Naive B cell (primary cell): ENCODE data around the gene CPT1A. TPM values are rescaled to one million over a fixed set of nuclear protein-coding genes. Genes with fewer than 3 reads are reported as not detected.
"Not testable (repeated sequence)": the region's sequence is repeated elsewhere in the genome, so short reads cannot be mapped to it uniquely, and the experiment has no call there.

Source experiments
- ATAC-seq, 2 donors: fragments of 150-1000 bp; cut with Tn5 transposase; 2 replicates each; pipeline ENCODE4 v1.10.0; 2021; ENCODE audit warnings: low read depth in 2 of 2, mild to moderate bottlenecking in 2 of 2, moderate library complexity in 2 of 2
- DNase-seq: peaks from one replicate; pipeline ENCODE4 v3.0.0; 2022
- H3K27ac Mint-ChIP-seq, 6 donors: one replicate each; pipeline ENCODE4 v1.8.0; 2020 to 2022; ENCODE audit warnings: mild to moderate bottlenecking in 6 of 6, mixed read lengths in 6 of 6, moderate library complexity in 5 of 6, inconsistent platforms in 2 of 6
- H3K27me3 Mint-ChIP-seq, 3 donors: one replicate each; pipeline ENCODE4 v1.8.0; 2021 to 2022; ENCODE audit warnings: mixed read lengths in 3 of 3, mild to moderate bottlenecking in 1 of 3
- H3K36me3 Mint-ChIP-seq, 2 donors: one replicate each; pipeline ENCODE4 v1.8.0; 2020 to 2022; ENCODE audit warnings: mixed read lengths in 2 of 2, inconsistent platforms in 1 of 2, mild to moderate bottlenecking in 1 of 2
- H3K4me1 Mint-ChIP-seq, 3 donors: one replicate each; pipeline ENCODE4 v1.8.0; 2020 to 2022; ENCODE audit warnings: mixed read lengths in 3 of 3, inconsistent platforms in 1 of 3, mild to moderate bottlenecking in 1 of 3, moderate library complexity in 1 of 3
- H3K4me3 Mint-ChIP-seq, 8 donors: one replicate each; pipeline ENCODE4 v1.8.0; 2020 to 2022; ENCODE audit warnings: mild to moderate bottlenecking in 8 of 8, mixed read lengths in 8 of 8, moderate library complexity in 8 of 8, inconsistent platforms in 2 of 8
- H3K9me3 Mint-ChIP-seq, 7 donors: one replicate each; pipeline ENCODE4 v1.8.0; 2020 to 2022; ENCODE audit warnings: mixed read lengths in 7 of 7, mild to moderate bottlenecking in 5 of 7, inconsistent platforms in 2 of 7, moderate library complexity in 1 of 7
- polyA plus RNA-seq, 6 donors: library from polyadenylated mRNA; unstranded; fragments of 300-500 nt; fragmentation: Illumina TruSeq; gene quantifications; one replicate each; pipeline ENCODE4 v1.2.3, GENCODE V29; 2021; ENCODE audit warnings: low read depth in 6 of 6

CPT1A gene
- polyA plus RNA-seq, result 10 to 100 TPM in 1 of 6 donors, 1 to 10 TPM in 4, under 1 TPM in 1; 0.73 to 13.9 (median 3.2) TPM

- H3K36me3 Mint-ChIP-seq, result no peaks in the 10 kb centered on the region
- no peaks in the 10 kb centered on the region for H3K27me3 Mint-ChIP-seq
- DNase-seq (peak; percentile 66), ATAC-seq (peak; percentile 30 to 34)
- H3K4me1 Mint-ChIP-seq, result peaks cover 24 to 50% (median 49%) of the 10 kb centered on the region in 3 donors
- peak within 1 kb of the TSS; percentile 86 to 100 (median 99) for H3K4me3 Mint-ChIP-seq
- peak within 1 kb of the TSS; percentile 76 to 93 (median 85) for H3K27ac Mint-ChIP-seq
- H3K9me3 Mint-ChIP-seq, result no peaks in the 10 kb centered on the region
Measured at GRCh38 chr11:68841718-68842426, at the start of gene CPT1A. Gene CPT1A, minus strand, starts transcription at chr11:68841916. Its CDS starts 26,442 bp downstream, at chr11:68815474.

DNA sequence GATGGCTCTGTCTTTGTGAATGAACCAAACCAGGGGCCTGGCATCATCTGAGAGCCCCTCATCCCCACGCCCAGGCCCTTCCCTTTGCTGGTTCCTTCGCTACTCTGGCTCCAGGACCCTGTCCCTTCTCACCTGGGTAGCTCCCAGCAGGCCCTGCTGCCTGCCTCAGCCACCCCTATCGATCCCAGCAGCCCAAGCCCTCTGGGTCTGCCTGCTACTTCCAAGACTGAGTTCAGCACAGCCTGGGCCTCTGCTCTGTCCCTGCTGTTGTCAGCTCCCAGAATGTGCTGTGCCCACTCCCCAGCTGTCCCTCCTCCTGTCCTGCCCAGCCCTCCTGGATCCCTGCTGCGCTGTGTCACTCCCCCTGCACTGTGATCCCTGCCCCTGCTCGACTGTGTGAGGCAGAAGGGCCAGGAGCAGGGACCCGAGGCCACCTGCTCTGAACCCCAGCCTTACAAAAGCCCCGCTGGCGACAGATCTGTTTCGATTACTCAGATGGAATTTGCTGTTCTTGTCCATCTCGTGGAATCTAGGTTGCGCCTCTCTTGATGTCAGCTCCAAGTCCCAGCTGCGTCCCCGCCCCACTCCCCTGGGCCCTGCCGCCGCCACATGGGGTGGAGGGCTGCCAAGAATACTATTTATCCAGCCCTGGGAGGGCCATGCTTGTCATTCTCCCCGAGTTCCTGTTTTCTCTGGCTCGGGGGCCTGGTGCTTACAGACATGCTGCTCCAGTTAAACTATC is 48.9 kb upstream of the CPT1A start:
- H3K27me3 Mint-ChIP-seq, result no peaks in the 10 kb centered on the region
- H3K4me1 Mint-ChIP-seq, result no peaks in the 10 kb centered on the region
- DNase-seq (no peak), ATAC-seq (no peak)
- peak overlapping the region in 4 of 6 donors; percentile 57 to 93 (median 84) for H3K27ac Mint-ChIP-seq
- H3K36me3 Mint-ChIP-seq, result peaks cover 0 to 10% of the 10 kb centered on the region in 2 donors
- H3K4me3 Mint-ChIP-seq, result no peak overlapping the region
- H3K9me3 Mint-ChIP-seq, result no peaks in the 10 kb centered on the region

DNA sequence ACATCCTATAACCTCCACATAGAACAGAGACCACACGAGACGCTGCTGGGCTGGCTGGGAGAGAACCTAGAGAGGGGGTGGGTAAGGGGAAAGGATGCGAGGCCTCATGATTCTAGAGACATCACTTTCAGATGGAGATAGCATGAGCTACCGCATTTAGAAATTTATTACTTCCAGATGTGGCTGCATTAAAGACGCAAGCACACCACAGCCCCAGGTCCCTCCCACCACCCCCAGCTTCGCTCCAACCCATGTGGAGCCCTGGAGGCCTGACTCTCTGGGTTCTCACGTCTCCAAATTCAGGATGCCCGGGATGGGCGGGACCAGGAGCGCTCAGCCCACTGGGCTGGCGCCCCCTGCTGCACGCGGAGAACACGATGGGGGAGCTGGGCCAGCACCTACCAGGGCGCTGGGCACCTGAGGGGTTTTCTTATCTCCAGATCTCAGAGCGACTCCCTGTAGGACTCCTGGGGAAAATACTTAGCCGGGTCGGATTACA is 48.3 kb upstream of the CPT1A start:
- H3K4me1 Mint-ChIP-seq, result no peaks in the 10 kb centered on the region
- DNase-seq (no peak), ATAC-seq (no peak)
- no peaks in the 10 kb centered on the region for H3K9me3 Mint-ChIP-seq
- H3K4me3 Mint-ChIP-seq, result no peak overlapping the region
- peaks cover 0 to 10% of the 10 kb centered on the region in 2 donors for H3K36me3 Mint-ChIP-seq
- H3K27ac Mint-ChIP-seq, result no peak overlapping the region
- no peaks in the 10 kb centered on the region for H3K27me3 Mint-ChIP-seq

GRCh38 chr11:68884827-68885226 is 43.1 kb upstream of the CPT1A start:
- not testable (repeated sequence) for H3K27me3 Mint-ChIP-seq, H3K4me3 Mint-ChIP-seq, H3K36me3 Mint-ChIP-seq, H3K27ac Mint-ChIP-seq, ATAC-seq, DNase-seq, H3K4me1 Mint-ChIP-seq, H3K9me3 Mint-ChIP-seq

DNA sequence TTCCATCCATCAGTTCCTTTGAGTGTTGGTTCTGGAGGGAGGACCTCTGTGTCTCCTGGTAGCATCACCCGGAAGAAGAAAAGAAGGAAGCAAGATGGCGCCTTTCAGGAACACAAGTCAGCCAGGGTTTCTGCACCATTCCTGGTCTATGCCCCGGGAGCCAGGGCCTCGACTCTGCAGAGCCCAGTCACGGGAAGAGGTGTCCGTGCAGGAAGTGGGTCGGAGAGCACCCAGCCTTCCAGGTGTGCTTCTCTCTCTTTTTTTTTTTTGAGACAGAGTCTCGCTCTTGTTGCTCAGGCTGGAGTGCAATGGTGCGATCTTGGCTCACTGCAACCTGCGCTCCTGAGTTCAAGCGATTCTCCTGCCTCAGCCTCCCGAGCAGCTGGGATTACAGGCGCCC is 40.7 kb upstream of the CPT1A start:
- Mint-ChIP-seq H3K27me3 (no peaks in the 10 kb centered on the region), H3K4me3 (no peak overlapping the region), H3K4me1 (no peaks in the 10 kb centered on the region), H3K27ac (no peak overlapping the region), H3K9me3 (no peaks in the 10 kb centered on the region), H3K36me3 (peaks cover 0 to 7% of the 10 kb centered on the region in 2 donors)
- DNase-seq, result no peak
- ATAC-seq, result no peak

DNA sequence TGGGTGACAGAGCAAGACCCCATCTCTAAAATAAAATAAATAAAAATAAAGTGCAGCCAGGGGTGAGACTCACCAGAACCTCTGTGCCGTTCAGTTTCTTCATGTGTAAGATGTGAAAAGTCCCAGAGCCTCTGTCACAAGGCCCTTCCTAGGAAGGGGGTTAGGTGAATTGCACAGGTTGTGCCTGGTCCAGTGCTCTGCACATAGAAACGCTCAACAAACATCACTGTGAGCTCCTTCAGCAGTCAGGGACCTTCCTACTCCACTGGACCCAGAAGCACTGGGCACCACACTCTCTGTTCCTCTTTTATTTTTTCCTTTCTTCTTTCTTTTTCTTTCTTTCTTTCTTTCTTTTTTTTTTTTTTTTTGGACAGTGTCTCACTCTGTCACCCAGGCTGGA is 39.6 kb upstream of the CPT1A start:
- no peak overlapping the region for H3K27ac Mint-ChIP-seq
- H3K4me1 Mint-ChIP-seq, result no peaks in the 10 kb centered on the region
- no peaks in the 10 kb centered on the region for H3K9me3 Mint-ChIP-seq
- no peak overlapping the region for H3K4me3 Mint-ChIP-seq
- ATAC-seq, result no peak
- peaks cover 0 to 7% of the 10 kb centered on the region in 2 donors for H3K36me3 Mint-ChIP-seq
- H3K27me3 Mint-ChIP-seq, result no peaks in the 10 kb centered on the region
- DNase-seq, result no peak

GRCh38 chr11:68880851-68881250 is 39.1 kb upstream of the CPT1A start:
- no peak for DNase-seq
- H3K27ac Mint-ChIP-seq, result no peak overlapping the region
- peaks cover 0 to 7% of the 10 kb centered on the region in 2 donors for H3K36me3 Mint-ChIP-seq
- no peaks in the 10 kb centered on the region for H3K9me3 Mint-ChIP-seq
- no peaks in the 10 kb centered on the region for H3K27me3 Mint-ChIP-seq
- no peaks in the 10 kb centered on the region for H3K4me1 Mint-ChIP-seq
- no peak overlapping the region for H3K4me3 Mint-ChIP-seq
- no peak for ATAC-seq

DNA sequence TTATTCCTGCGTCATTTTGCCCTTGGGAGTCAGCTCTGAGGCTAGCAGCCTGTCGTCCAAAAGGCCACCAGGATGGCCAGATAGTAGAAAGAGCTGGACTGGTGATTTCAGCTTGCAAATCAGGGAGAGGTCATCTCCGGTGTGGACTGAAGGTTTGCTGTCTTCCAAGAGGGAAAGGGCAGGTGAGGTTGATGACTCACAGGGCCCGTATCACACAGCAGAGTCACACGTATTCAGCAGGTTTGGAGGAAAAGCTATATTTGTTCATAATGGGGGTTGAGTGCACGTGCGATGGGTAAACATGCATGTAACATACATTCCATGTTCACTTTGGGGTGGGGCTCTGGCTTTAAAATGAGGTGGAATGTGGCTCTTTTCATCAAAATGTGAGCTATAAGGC is 36.3 kb upstream of the CPT1A start:
- ATAC-seq (no peak), DNase-seq (no peak)
- Mint-ChIP-seq H3K9me3 (no peaks in the 10 kb centered on the region), H3K4me3 (no peak overlapping the region), H3K36me3 (peaks cover 0 to 7% of the 10 kb centered on the region in 2 donors), H3K27ac (no peak overlapping the region), H3K4me1 (no peaks in the 10 kb centered on the region), H3K27me3 (peaks cover 0 to 1% (median 0%) of the 10 kb centered on the region in 3 donors)

GRCh38 chr11:68872216-68873003 is 30.7 kb upstream of the CPT1A start:
- Mint-ChIP-seq H3K27ac (no peak overlapping the region), H3K27me3 (peaks cover 13 to 25% (median 21%) of the 10 kb centered on the region in 3 donors), H3K4me3 (no peak overlapping the region), H3K9me3 (no peaks in the 10 kb centered on the region), H3K36me3 (no peaks in the 10 kb centered on the region), H3K4me1 (peaks cover 14 to 15% (median 14%) of the 10 kb centered on the region in 3 donors)
- ATAC-seq (no peak), DNase-seq (no peak)

DNA sequence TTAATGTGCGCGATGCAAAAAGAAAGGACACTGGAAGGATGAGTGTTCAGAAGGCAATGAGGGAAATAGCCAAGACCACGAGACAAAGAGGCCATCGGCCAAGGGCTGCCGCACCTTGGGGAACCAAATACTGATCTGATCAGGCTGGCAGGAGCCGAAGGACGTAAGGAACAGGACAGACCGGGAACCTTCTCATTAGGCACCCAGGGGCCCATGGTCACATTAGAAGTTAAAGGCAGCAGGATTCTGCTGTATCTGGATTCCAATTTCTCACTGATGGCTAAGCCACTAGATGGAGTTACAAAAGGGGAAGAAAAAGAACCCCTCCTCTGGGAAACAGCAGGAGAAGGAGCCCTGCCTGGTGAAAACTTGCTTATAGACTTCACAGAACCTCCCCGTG is 28.8 kb upstream of the CPT1A start:
- peak overlapping the region in 2 of 6 donors; percentile 32 to 92 for H3K27ac Mint-ChIP-seq
- no peaks in the 10 kb centered on the region for H3K9me3 Mint-ChIP-seq
- H3K36me3 Mint-ChIP-seq, result no peaks in the 10 kb centered on the region
- H3K4me1 Mint-ChIP-seq, result peaks cover 14 to 15% (median 14%) of the 10 kb centered on the region in 3 donors
- ATAC-seq, result no peak
- H3K4me3 Mint-ChIP-seq, result peak overlapping the region; percentile 77 to 96 (median 90)
- DNase-seq, result no peak
- peaks cover 13 to 25% (median 21%) of the 10 kb centered on the region in 3 donors for H3K27me3 Mint-ChIP-seq

DNA sequence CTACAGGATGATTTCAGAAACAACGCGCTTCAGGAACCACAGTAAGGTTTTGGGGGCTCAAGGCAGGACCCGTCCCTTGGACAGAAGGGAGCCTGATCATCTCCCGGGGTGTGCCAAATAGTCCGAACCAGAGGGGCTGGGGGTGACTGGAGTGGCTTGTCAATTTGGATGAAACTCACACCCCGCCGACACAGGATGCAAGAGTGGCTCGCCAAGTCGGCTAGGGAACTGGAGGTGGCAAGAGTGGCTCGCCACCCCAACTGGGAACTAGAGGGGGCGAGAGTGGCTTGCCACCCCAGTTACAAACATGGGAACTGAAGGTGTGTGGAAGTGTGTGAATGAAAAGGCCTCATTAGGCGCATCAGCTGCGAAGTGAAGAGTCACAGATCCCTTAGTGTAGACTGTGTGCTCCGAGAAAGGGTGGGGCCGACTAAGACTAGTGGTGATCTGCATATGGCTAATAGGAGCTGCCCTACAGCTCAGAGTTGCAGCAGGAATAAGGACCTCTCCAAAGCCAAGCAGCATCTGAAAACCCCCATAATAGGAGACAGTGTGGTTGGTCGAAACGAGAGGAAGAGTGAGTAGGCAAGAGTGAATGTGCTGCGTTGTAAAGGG is 26.6 kb upstream of the CPT1A start:
- peaks cover 0 to 4% (median 3%) of the 10 kb centered on the region in 7 donors for H3K9me3 Mint-ChIP-seq
- H3K36me3 Mint-ChIP-seq, result no peaks in the 10 kb centered on the region
- peak overlapping the region in 2 of 8 donors; percentile 0 to 44 for H3K4me3 Mint-ChIP-seq
- peaks cover 13 to 25% (median 21%) of the 10 kb centered on the region in 3 donors for H3K27me3 Mint-ChIP-seq
- peaks cover 14 to 15% (median 14%) of the 10 kb centered on the region in 3 donors for H3K4me1 Mint-ChIP-seq
- peak overlapping the region in 2 of 6 donors; percentile 59 to 64 for H3K27ac Mint-ChIP-seq
- no peak for ATAC-seq
- DNase-seq, result no peak

DNA sequence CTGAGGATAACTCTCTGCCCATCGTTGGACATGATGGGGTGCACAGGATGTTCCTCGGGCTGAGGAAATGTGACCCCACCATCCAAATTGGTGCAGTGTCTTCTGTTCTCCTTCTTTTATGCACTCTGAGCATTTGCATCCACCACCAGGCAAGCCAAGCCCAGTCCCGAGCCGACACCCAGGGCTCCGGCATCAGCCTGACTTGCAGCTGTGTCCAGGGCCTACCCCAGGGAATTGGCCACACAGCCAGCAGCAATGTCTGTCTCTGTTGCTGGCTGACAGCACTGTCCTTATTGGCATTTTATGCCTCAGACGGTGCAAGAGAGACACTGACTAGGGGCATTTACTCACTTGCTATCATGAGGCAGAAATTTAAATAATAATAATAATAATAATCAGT is 25.4 kb upstream of the CPT1A start:
- Mint-ChIP-seq H3K27ac (no peak overlapping the region), H3K4me3 (no peak overlapping the region), H3K36me3 (no peaks in the 10 kb centered on the region), H3K9me3 (peaks cover 0 to 6% (median 5%) of the 10 kb centered on the region in 7 donors), H3K27me3 (peaks cover 9 to 25% (median 21%) of the 10 kb centered on the region in 3 donors), H3K4me1 (peaks cover 14 to 15% (median 14%) of the 10 kb centered on the region in 3 donors)
- ATAC-seq, result no peak
- no peak for DNase-seq

DNA sequence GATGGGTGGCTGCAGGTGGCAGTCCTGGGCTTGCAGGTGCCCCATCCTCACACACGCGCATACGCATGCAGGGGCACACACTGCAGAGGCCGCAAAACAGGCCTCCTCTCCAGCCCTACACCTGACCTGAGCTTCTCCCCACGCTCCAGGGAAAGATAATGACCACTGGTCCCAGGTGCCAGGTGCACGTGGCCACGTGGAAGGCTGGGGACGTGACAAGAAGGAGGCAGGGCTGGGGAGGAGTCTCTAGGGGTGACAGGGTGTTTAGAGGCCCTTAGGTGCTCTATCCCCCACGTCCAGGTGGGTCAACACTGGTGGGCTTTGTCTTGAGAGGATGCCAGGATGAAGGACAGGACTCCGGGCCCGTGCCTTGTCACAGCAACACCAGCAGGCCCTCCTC is 23.5 kb upstream of the CPT1A start:
- DNase-seq (no peak), ATAC-seq (no peak)
- H3K36me3 Mint-ChIP-seq, result no peaks in the 10 kb centered on the region
- H3K9me3 Mint-ChIP-seq, result peaks cover 0 to 6% (median 5%) of the 10 kb centered on the region in 7 donors
- peaks cover 9 to 13% (median 11%) of the 10 kb centered on the region in 3 donors for H3K4me1 Mint-ChIP-seq
- H3K27ac Mint-ChIP-seq, result peak overlapping the region in 1 of 6 donors; percentile 70
- peaks cover 9 to 23% (median 21%) of the 10 kb centered on the region in 3 donors for H3K27me3 Mint-ChIP-seq
- no peak overlapping the region for H3K4me3 Mint-ChIP-seq
